ENCODE data around the gene OLFML2B.

Gene OLFML2B

DNA sequence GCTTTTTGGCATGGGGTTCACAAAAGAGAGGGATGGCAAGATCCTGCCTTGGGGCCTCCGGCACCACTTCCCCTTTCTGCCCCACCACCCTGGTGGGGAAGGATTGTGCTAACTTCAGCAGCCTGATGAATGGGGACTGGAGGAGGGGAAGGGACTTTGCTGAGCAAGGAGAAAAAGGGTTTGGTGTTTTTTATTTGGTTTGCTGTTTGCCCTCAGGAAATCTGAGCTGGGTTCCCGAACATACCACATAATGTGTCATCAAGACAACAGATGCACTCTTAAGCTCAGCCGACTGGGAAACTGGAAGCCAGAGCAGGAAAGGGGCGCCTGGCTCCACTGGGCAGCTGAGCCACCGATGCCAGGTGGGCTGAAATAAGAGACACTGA is 19.8 kb downstream of the OLFML2B start:
- ChIA-PET POLR2A (no interaction called here), CTCF (no interaction called here)
- TF ChIP-seq NFRKB (IDR thresholded peaks at IDR 0.05) = no peak
- TF ChIP-seq HDGF (IDR thresholded peaks at IDR 0.05; ENCODE audit: borderline replicate concordance) = no peak
- TF ChIP-seq, protein P1, sequence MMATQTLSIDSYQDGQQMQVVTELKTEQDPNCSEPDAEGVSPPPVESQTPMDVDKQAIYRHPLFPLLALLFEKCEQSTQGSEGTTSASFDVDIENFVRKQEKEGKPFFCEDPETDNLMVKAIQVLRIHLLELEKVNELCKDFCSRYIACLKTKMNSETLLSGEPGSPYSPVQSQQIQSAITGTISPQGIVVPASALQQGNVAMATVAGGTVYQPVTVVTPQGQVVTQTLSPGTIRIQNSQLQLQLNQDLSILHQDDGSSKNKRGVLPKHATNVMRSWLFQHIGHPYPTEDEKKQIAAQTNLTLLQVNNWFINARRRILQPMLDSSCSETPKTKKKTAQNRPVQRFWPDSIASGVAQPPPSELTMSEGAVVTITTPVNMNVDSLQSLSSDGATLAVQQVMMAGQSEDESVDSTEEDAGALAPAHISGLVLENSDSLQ (IDR thresholded peaks at IDR 0.05) = no peak
- TF ChIP-seq BHLHE40 (IDR thresholded peaks at IDR 0.05; ENCODE audit: borderline replicate concordance) = no peak
- DNase-seq (ENCODE audit: extremely low spot score) = no peak

DNA sequence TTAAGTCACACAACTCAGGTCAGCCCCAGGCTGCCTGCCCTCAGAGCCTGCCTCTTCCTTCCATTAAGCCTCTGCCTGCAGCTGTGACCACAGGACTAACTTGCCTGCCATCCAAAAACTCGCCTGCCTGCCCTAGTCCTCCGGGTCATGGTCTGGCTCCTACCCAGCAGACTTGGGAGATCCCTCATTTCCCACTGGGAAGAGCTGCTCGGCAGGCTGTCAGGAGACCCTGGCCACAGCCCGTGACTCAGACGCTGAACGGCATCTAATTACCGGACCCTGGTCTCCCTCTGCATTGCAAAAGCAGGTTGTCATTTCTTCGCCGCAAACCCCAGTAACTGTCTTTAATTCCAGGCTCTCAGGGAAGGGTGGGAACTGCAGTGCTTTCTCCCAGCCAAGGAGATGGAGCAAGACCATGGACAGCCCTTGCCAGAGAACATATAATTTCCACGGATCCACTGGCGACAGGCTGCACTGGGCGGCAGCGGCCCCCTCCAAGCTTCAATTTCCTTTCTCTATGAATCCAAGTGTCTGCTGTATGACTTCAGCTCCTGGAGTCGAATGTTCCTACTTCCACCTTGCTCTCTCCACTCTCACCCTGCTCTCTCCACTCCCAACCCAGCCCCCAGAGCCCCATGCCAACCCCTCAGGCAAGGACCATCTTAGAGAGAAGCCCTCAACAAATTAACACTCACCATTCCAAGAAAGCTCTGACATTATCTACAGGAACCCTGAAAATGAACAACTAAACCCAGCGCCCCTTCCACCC is 20.4 kb downstream of the OLFML2B start:
- no peak for TF ChIP-seq HDGF (IDR thresholded peaks at IDR 0.05; ENCODE audit: borderline replicate concordance)
- no peak for TF ChIP-seq L3MBTL2 (conservative IDR thresholded peaks at IDR 0.05)
- TF ChIP-seq, protein P1 (IDR thresholded peaks at IDR 0.05) = no peak
- TF ChIP-seq NFRKB (IDR thresholded peaks at IDR 0.05) = no peak
- no peak for TF ChIP-seq LEF1 (IDR thresholded peaks at IDR 0.05; ENCODE audit: borderline replicate concordance)
- no peak for TF ChIP-seq TARDBP (IDR thresholded peaks at IDR 0.05)
- no peak for TF ChIP-seq BHLHE40 (IDR thresholded peaks at IDR 0.05; ENCODE audit: borderline replicate concordance)
- no peak for TF ChIP-seq ELF4 (IDR thresholded peaks at IDR 0.05)
- TF ChIP-seq ZNF384 (IDR thresholded peaks at IDR 0.05) = no peak
- ChIA-PET POLR2A (no interaction called here), CTCF (no interaction called here)
- no peak for DNase-seq (ENCODE audit: extremely low spot score)

GRCh38 chr1:162000053-162000420 is 23.6 kb downstream of the OLFML2B start:
- TF ChIP-seq FOXK2 (IDR thresholded peaks at IDR 0.05) (no peak), ELF4 (IDR thresholded peaks at IDR 0.05) (no peak), FOXM1 (IDR thresholded peaks at IDR 0.05; ENCODE audit: borderline replicate concordance) (no peak), NFRKB (IDR thresholded peaks at IDR 0.05) (no peak)
- POLR2A ChIA-PET = no interaction called here
- DNase-seq (ENCODE audit: extremely low spot score) = no peak
- CTCF ChIA-PET = no interaction called here

DNA sequence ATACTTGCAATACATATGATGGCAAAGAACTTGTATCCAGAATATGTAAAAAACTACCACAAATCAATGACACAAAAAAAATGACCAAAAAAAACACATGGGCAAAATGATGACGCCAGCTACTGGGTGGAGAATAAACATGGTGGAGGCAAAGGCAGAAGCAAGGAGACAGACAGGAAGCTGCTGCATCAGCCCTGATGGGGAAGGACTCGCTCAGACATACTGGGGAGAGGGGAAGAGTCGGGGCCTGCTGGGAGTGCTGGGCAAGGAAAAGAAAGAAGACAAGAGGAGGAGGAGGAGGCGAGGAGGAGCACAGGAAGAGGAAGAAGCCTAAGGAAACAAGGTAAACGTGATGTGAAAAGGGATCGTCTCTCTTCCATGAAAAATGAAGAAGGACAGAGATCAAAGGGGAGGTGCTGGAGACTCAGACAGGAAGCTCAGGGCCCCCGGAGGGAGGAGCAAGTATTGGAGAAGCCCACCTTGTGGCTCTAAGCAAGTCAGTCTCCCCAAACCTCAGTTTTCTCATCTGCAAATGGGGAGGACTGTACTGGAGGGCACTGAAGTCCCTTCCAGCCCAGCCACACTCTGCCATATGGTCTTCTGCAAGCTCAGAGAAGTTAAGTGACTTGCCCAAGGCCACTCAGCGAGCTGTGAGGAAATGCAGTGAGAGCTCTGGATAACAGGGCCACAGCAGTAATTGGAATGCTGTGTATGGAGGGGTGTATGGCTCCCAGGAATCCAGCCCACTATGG is 24.2 kb downstream of the OLFML2B start:
- ChIA-PET POLR2A (no interaction called here), CTCF (no interaction called here)
- DNase-seq (ENCODE audit: extremely low spot score) = no peak
- TF ChIP-seq HDGF (IDR thresholded peaks at IDR 0.05; ENCODE audit: borderline replicate concordance) = no peak
- no peak for TF ChIP-seq LEF1 (IDR thresholded peaks at IDR 0.05; ENCODE audit: borderline replicate concordance)
- TF ChIP-seq, protein P1 (IDR thresholded peaks at IDR 0.05) = no peak
- TF ChIP-seq NFRKB (IDR thresholded peaks at IDR 0.05) = no peak
- no peak for TF ChIP-seq L3MBTL2 (conservative IDR thresholded peaks at IDR 0.05)
- TF ChIP-seq ELF4 (IDR thresholded peaks at IDR 0.05) = no peak
- TF ChIP-seq ZNF384 (IDR thresholded peaks at IDR 0.05) = no peak
- TF ChIP-seq SUZ12 (IDR thresholded peaks at IDR 0.05) = no peak
- TF ChIP-seq FOXM1 (IDR thresholded peaks at IDR 0.05; ENCODE audit: borderline replicate concordance) = no peak
- no peak for TF ChIP-seq TARDBP (IDR thresholded peaks at IDR 0.05)
- no peak for TF ChIP-seq CTBP1 (IDR thresholded peaks at IDR 0.05; ENCODE audit: borderline replicate concordance)
- TF ChIP-seq BHLHE40 (IDR thresholded peaks at IDR 0.05; ENCODE audit: borderline replicate concordance) = no peak
- TF ChIP-seq FOXA1 (IDR thresholded peaks at IDR 0.05) = no peak
- no peak for TF ChIP-seq ARNT (IDR thresholded peaks at IDR 0.05)
- no peak for TF ChIP-seq SP1 (IDR thresholded peaks at IDR 0.05)
- TF ChIP-seq FOXK2 (IDR thresholded peaks at IDR 0.05) = no peak

GRCh38 chr1:161998811-161999210 is 24.9 kb downstream of the OLFML2B start:
- ChIA-PET CTCF (no interaction called here), POLR2A (no interaction called here)
- DNase-seq (ENCODE audit: extremely low spot score) = no peak
- TF ChIP-seq LEF1 (IDR thresholded peaks at IDR 0.05; ENCODE audit: borderline replicate concordance) (no peak), ZNF384 (IDR thresholded peaks at IDR 0.05) (no peak), TARDBP (IDR thresholded peaks at IDR 0.05) (no peak), SUZ12 (IDR thresholded peaks at IDR 0.05) (no peak), FOXK2 (IDR thresholded peaks at IDR 0.05) (no peak), SP1 (IDR thresholded peaks at IDR 0.05) (no peak), ELF4 (IDR thresholded peaks at IDR 0.05) (no peak), NFRKB (IDR thresholded peaks at IDR 0.05) (no peak), BHLHE40 (IDR thresholded peaks at IDR 0.05; ENCODE audit: borderline replicate concordance) (no peak), HDGF (IDR thresholded peaks at IDR 0.05; ENCODE audit: borderline replicate concordance) (no peak), CTBP1 (IDR thresholded peaks at IDR 0.05; ENCODE audit: borderline replicate concordance) (no peak), L3MBTL2 (conservative IDR thresholded peaks at IDR 0.05) (no peak)
- TF ChIP-seq, protein P1 (IDR thresholded peaks at IDR 0.05) = no peak

DNA sequence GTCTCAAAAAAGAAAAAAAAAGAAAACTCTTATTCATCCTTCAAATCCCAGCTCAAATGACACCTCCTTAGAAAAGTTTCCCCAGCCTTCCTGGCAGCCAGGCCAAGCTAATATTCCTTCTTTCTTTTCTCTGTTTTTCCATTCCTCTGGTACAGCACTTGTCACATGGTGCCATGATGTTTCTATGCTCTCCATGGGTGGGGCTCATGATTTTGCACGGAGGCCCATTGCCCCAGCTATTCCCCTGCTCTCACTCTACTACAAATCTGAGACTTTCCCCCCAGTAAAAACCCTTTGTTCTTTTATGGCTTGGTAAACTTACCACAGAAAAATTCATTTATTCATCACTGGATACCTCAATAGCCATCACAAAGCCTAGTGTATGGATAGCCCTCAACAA is 26.5 kb downstream of the OLFML2B start:
- no peak for DNase-seq (ENCODE audit: extremely low spot score)
- ChIA-PET POLR2A (no interaction called here), CTCF (no interaction called here)
- TF ChIP-seq BHLHE40 (IDR thresholded peaks at IDR 0.05; ENCODE audit: borderline replicate concordance) = no peak
- TF ChIP-seq, protein P1 (IDR thresholded peaks at IDR 0.05) = no peak
- no peak for TF ChIP-seq FOXM1 (IDR thresholded peaks at IDR 0.05; ENCODE audit: borderline replicate concordance)
- TF ChIP-seq CTBP1 (IDR thresholded peaks at IDR 0.05; ENCODE audit: borderline replicate concordance) = no peak
- TF ChIP-seq LEF1 (IDR thresholded peaks at IDR 0.05; ENCODE audit: borderline replicate concordance) = no peak
- TF ChIP-seq FOXA1 (IDR thresholded peaks at IDR 0.05) = no peak
- TF ChIP-seq SUZ12 (IDR thresholded peaks at IDR 0.05) = no peak
- TF ChIP-seq NFRKB (IDR thresholded peaks at IDR 0.05) = no peak
- no peak for TF ChIP-seq ARNT (IDR thresholded peaks at IDR 0.05)
- no peak for TF ChIP-seq TARDBP (IDR thresholded peaks at IDR 0.05)
- no peak for TF ChIP-seq L3MBTL2 (conservative IDR thresholded peaks at IDR 0.05)
- no peak for TF ChIP-seq FOXK2 (IDR thresholded peaks at IDR 0.05)
- no peak for TF ChIP-seq HDGF (IDR thresholded peaks at IDR 0.05; ENCODE audit: borderline replicate concordance)
- TF ChIP-seq ELF4 (IDR thresholded peaks at IDR 0.05) = no peak

Data from HEK293T (cell line).